NOMO-1 treated with dmso at 0.1 percent for 144 hours (cell line): ENCODE results near the gene MSX2.

Experiments
- DNase-seq: peaks from one replicate; lab custom pipeline; 2025; ENCODE audit not compliant: unreplicated experiment; lab: John Stamatoyannopoulos, UW

The MSX2 gene

DNA sequence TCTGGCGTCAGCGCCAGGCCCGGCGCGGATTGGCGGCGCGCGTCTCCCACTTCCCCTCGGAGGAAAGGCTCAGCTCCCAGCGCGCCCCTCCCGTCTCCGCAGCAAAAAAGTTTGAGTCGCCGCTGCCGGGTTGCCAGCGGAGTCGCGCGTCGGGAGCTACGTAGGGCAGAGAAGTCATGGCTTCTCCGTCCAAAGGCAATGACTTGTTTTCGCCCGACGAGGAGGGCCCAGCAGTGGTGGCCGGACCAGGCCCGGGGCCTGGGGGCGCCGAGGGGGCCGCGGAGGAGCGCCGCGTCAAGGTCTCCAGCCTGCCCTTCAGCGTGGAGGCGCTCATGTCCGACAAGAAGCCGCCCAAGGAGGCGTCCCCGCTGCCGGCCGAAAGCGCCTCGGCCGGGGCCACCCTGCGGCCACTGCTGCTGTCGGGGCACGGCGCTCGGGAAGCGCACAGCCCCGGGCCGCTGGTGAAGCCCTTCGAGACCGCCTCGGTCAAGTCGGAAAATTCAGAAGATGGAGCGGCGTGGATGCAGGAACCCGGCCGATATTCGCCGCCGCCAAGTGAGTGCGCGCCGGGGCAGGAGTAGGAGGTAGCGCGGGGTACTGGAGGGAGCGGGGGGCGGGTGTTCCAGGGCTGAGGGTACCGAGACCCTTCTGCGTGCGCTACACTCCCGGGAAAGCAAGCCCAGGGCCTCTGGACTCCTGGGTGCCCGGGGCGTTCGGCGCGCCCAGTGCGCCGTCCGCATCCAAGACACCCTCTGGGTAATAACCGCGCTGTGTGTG is at the start of gene MSX2:
TSS of gene MSX2 (plus strand) at position 99 of the 777 bp plus-strand sequence. CDS start at position 177, 78 bp downstream.
- peak; percentile 87 for DNase-seq

DNA sequence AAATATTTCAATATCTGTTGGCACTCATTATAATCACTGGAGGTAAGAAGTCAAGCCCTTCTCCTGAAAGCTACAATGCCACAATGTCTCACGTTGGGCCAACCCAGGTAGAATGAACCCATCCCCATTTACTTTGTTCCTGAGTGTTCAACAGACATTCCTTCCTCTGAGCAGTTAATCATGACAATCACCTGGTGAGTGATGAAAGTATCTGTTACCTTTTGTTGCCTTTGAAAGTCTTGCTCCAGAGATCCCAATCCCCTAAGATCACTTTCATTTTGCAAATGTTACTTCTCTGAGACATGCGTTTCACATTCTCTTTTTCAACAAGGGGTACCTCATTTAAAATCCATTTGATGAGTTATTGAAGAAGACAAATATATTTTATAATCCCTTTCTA is 49.3 kb upstream of the MSX2 start:
- DNase-seq = no peak

DNA sequence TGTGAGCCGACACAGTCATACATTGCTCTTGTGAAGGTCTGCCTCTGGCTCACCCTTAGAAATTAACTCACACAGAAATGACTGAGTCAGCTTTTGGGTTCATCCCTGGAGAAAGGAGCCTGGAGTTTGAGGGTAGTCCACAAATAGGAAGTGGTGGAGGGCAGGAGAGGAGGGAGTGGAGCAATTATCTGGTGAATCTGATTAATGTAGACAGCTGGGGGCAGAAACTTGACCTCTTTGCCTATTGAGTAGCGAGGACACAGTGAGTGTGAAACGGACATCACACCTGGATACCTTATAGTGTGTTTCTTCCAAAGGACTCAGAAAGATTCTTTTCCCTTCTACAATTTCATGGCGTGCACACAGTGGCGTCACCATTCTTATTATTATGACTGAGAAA is 48.5 kb upstream of the MSX2 start:
- no peak for DNase-seq

DNA sequence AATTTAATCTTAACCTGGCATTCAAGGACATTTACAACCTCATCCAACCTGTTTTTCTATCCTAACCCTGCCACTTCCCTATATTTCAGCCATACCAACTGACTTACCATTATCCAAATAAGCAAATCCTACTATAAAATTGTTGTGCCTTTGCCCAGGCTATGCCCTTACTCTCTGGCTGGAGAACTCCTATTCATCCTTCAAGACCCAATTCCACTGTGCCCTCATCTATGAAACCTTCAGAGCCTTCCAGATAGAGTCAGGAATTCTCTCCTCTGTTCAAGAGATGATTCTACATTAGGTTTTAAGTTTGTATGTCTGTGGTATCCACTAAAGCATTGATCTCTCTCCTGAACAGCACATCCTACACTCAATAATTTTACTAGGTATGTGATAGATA is 46.3 kb upstream of the MSX2 start:
- DNase-seq = no peak

DNA sequence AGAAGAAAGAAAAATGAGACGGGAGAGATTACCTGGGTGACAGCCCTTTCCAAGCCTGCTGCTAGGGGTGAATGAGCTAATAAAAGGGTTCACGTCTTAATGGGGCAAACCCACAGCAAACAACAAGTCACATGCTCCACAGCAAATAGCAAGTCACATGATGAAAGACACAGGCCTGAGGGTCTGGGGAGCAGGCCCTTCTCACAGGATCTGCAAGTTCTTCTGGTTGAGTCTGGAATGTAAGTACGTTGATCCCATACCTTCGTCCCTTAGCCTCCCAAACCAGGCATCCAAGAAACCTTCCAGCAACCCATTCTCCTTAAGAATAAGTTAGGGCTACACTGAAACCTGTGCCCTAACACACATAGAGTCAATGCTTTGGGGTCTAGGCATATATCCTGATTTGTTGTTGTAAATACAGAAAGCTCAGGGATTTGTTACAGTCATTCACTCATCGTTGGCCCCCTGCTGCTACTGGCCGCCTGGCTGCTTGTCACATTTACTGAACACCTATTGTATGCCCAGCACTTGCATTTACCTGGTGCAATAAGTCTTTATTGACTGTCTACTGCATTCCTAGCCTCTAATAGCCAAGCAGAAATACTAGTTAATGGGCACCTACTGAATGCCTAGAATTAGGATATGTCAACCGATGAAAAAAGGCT is 43.3 kb upstream of the MSX2 start:
- no peak for DNase-seq

DNA sequence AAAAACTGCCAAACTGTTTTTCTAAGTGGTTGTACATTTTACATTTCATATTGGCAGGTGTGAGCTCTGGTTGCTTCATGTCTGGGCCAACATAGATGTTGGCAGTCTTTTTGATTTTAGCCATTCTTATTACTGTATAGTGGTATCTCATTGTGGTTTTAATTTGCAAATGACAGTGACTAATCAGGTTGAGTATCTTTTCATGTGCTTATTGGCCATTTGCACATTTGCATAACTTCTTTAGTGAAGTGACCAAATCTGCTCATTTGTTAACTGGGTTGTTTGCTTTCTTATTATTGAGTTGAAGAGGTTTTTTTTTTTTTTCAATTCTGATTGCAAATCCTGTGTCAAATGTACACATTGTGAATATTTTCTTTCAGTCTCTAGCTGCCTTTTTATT is 36.9 kb upstream of the MSX2 start:
- no peak for DNase-seq

DNA sequence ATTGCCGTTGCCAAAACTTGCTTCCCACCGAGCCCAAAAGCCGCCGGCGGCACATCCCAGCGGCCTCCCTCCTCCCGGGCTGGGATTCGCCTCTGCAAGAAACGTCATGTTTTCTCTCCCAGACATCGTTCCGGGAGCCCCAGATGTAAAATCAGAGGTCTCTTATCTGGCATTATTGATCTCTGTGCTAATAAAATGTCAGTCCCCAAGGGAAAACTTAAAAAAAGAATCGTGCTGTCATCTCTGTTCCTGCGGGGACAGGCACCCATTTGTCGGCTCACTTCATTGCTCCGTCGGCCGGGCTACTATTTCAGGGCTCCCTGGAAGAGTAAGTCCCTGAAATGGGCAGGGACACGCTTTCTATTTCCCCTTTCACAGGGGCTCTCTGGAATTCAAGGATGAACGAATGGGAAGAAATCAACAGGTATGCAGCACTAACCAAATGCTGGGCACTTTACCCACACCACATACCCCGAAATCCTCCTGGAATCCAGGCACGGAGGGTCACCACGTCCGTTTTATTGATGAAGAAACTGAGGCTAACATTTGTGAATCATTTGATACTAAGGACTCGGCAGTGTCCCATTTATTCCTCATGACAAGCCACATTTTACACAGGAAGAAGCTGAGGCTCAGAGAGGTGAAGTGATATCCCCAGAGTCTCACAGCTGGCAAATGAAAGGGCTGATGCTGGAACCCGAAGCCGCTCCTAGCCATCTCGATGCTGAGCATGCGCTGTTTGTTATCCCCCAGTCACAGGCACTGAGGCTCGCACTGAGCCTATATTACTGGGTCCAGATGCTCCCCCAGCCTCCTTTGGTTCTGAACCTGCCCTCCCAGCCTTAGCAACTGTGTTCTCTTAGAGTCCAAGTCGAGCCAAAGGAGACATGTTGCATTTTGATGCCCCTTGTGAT is 35.7 kb upstream of the MSX2 start:
- DNase-seq = no peak

DNA sequence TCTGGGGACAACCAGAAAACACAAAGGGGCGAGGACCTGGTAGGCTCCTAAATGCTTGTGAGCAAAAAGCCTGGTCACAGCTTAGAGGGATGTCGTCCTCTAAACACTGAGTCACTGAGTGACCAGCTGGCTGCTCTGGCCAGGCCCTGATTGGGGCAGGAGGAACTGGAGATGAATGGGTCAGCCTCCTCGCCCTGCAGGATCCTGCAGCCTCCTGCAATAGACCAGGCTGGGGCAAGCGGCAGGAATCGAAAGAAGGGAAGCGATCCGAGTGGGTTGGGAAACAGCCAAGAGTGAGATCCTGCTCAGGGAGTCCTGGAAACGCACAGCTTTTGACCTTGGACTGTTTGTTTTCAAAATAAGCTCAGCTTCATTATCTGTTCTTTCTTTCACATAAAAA is 34.1 kb upstream of the MSX2 start:
- DNase-seq = no peak

DNA sequence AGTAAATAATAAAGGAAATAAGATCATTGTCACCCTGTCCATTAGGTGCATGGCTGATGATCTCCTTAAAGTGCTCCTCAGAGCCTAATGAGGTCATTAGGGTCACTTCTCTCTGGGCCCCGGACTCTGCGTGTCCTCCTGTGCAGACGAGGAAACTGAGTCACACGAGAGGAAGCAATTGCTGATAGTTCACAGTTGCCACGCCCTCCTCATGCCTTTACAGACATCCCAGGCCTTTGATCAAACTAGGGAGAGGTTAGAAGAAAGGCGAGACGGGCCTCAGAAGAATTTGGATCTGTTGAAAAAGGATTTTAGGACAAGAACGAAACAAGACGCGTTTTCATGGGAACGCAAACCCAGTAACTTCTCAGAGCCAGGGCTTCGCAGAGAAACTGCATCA is 32.0 kb upstream of the MSX2 start:
- no peak for DNase-seq

DNA sequence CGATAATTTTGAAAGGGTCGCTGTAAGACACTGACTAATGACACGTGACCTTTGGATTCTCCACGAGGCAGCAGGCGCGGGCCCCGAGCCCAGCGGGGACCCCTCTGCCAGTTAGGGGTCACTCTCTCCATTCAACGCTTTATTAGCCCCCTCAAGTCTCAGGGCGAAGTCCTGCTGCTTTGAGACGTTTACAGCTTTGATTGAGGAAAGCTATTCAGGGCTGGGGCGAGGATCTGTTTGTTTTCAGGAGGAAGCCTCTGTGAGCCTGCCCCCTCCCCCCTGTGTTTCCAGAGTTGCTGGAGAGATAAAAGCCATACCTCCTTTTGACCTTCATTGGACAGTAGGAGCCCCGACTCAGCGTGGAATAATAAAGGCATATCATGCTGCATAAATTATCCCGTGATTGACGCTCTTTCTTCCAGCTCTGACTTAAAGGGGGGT is 31.4 kb upstream of the MSX2 start:
- DNase-seq = no peak

DNA sequence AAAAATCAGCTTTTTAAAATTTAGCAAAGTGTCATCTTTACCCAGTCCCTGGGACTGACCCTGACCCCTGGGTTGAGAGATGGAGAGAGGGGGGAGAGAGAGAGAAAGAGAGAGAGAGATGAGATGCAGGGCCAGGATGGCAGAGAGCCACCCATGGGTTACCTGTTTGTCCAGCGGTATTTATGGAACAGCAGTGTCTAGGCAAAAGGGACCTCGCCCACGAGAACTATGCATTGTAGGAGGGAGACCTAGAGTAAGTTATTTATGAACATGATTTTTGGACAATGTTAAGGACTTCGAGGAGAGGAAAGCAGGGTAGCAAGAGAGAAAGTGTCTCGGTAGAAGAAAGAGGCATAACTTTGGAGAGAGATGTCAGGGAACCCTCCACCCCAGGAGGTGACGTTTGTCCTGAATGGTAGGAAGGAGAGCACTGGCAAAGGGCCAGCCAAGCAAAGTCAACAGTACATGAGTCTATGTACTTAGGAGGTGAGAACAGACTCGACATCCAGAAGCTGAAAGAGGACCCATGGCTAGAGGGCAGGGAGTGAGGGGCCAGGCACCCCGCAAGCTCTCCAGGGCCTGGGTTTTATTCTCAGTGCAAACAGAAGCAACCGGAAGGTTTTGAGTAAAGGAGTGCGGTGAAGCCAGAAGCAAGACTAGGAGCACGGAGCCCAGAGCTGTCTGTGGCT is 30.5 kb upstream of the MSX2 start:
- DNase-seq = no peak

DNA sequence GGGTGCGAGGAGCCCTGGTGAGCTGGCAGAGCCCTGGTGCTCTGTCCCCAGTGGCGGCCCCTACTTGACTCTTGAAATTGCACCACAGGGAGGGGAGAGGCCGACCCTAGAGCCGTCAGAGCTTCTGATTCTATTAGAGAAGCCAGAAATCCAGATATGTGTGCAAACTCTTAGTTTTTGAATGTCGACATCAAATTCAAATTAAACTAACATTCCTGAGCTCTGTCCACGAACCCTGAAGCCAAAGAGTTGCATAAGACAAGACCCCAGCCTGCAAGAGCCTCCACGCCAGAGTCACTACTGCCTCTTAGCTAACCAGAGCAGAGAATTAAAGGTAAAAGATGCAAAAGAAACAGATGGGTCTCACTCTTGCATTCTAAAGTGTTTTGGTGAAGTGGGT is 29.8 kb upstream of the MSX2 start:
- DNase-seq = no peak

DNA sequence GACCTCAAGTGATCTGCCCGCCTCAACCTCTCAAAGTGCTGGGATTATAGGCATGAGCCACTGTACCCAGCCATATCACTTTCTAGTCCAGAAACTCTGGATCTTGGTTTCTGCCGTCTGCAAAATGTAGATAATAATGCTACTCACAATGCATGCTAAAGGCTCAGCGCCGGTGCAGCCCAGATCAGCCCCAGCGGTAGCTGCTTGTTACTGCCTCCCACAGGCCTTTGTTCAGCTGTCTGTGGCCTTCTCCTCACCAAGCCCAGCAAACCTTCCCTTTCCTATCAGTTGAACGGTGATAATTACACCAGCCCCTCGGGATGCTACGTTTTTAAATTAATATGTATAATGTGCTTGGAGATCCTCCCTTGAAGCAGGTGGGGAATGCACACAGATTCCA is 26.2 kb upstream of the MSX2 start:
- no peak for DNase-seq

DNA sequence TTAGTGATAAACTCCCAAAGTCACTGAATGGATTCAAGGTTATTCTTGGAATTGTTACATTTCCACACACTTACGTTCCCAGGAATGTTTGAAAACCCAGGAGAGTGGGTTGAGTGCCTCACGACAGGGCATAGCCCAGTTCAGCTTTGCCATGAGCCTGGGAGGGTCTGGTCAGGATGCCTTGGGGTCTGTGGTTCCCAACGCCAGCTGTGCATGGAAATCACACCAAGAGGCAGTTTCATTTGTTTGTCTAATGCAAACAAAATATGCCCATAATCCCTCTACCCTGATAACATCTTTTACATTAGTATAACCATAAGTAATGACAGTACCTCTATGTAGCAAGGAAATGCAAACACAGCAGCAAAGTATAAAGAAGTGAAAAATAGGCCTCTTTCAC is 25.3 kb upstream of the MSX2 start:
- DNase-seq = no peak

DNA sequence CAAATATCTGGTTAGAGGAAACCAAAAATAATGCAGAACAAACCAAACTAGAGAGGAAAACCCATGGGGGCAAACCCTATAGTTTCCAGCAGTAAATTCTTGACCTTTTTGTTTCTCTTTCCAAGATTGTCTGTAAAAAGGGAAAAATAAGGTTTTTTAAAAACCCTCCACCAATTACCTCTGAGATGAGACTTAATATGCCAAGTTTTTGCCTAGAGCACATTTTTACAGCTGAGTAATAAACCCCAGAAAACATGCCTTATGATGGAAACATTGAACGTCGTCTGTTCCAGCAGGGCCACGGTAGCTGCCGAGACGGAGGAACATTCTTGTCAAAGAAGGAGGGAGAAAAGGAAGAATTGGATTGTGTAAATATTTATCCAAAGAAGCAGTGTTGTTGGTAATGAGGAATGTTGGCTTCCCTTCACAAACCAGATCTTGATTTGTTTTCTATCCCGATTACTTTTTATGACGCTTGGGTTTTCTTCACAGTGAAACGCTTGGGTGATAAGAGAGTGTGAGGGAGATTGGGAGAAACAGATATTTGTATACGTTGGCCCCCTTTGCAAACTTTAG is 17.3 kb upstream of the MSX2 start:
- no peak for DNase-seq

DNA sequence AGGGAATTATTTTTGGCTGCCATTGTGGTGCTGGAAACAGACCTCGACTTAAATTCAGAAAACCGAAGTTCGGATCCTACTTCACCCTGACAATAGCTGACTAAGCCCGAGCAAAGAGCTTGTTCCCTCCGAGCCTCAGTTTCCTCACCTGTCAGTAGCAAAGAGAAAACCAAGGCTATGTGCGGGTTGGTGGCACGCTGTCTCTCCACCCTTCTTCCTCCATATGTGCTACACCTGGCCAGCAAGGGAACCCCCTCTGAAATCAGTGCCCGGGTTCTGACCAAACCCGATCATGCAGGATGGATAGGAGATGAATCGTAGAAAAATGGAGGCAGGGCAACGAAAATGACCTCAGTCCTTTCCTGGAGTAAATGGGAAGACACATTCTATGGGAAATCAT is 16.7 kb upstream of the MSX2 start:
- DNase-seq = no peak

DNA sequence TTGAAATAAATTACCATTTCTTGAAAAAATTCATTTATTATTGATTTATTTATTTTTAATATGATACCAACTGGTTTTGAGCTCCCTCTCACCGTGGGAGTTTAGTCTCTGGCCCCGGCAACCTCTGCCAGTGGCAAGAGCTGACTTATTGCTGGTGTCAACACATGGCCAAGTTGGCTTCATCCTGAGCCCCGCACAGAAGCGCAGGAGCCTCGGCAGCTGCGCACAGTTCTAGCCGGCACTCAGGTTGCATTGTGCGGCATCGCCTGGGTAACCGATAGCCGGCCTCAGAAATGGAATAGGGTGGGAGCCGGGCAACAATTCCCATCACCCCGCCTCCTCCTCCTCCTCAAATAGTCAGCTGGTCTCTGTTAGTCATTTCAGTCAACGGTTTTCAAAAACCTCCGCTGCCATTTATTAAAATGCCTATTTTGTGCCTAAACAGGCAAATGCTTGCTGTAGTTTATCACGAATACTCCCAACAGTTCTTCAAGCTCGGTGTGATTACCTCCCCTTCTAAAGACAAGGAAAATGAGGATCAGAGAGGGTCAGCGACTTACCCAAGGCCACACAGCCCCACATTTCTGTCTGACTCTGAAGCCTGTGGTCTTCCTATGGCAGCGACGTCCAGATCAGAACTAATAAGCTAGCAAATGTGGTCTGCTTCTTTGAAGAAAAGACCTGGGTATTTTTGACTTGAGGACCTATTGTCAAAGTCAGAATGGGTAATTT is 15.7 kb upstream of the MSX2 start:
- DNase-seq = no peak

DNA sequence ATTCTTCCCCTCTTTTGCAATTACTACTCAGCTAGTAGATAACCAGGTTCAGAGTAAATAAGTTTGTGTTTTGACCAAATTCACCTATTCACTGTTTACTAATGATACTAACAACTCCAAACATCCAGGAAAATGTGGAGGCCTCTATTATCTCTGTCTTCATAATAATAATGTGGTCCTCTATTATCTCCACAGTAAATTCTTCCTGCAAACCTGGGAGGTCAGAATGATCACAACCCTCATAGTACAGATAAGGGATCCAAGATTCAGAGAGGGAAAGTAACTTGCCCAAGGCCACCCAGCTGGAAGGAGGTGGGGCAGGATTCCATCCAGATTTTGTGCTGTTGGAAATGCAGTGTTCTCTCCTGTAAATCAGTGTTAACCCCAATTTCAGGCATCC is 9.6 kb upstream of the MSX2 start:
- DNase-seq = no peak

DNA sequence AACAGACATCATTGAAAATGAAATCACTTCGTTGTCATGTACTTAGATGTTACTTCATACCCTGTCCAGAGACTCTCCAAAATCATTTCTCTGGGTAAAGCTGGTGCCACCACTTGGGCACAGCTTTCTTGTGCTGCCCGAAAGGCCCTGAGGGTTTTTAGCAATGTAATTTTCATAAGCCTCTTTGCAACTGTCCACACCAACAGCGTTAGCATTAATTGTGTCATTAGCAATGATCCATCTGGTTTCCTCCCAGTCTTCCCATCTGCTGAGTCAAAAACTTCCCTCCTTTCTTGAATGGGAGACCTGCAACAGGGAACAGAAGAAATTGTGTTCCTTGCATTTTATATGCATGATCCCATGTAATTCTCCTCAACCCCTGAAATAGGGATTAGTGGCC is 8.6 kb upstream of the MSX2 start:
- no peak for DNase-seq

DNA sequence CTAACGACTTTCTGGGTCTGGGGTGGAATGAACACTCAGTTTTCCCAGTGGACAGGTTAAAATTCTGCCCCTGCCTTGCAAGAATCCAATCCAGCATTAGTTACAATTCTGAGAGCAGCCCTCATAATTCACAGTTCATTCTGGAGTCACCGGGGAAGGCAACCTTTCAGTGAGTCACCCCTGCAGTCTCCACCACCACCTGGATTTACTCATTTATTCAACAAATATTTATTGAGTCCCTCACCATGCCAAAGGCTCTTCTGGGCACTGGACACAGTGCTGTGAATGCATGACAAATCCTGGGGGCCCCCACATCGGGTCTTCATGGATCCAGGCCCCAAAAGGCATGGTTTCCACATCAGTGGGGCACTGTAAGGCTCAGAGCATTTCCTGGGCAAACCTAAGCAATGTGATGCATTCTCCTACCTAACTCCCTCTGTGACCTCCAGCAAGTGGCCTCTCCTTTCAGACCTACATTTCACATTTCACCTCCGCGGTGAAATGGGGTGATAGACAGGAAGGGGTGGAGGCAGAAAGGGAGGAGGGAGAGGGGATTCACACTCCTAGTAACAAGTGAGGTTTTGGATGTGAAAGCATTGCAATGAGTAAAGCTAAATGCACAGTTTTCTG is 6.4 kb upstream of the MSX2 start:
- no peak for DNase-seq
